ENCODE results near the gene ERRFI1. TPM values are rescaled to one million over a fixed set of nuclear protein-coding genes. Genes with fewer than 3 reads are reported as not detected.
A peak's percentile ranks its signal among the peaks of the same experiment; 100 is the strongest.
"Not testable (repeated sequence)": the region's sequence is repeated elsewhere in the genome, so short reads cannot be mapped to it uniquely, and the experiment has no call there.

The ERRFI1 gene
- total RNA-seq, 4 donors from 2014 or later = 63.9 to 152 (median 95.9) TPM

- DNase-seq (ENCODE audit: low spot score in 2 of 2) = no peak
- no peaks in the 10 kb centered on the region for H3K9me3 ChIP-seq
- WGBS, 2 donors = 76 to 78% methylated on average over 6 of the region's 6 CpGs
- TF ChIP-seq, protein P1, sequence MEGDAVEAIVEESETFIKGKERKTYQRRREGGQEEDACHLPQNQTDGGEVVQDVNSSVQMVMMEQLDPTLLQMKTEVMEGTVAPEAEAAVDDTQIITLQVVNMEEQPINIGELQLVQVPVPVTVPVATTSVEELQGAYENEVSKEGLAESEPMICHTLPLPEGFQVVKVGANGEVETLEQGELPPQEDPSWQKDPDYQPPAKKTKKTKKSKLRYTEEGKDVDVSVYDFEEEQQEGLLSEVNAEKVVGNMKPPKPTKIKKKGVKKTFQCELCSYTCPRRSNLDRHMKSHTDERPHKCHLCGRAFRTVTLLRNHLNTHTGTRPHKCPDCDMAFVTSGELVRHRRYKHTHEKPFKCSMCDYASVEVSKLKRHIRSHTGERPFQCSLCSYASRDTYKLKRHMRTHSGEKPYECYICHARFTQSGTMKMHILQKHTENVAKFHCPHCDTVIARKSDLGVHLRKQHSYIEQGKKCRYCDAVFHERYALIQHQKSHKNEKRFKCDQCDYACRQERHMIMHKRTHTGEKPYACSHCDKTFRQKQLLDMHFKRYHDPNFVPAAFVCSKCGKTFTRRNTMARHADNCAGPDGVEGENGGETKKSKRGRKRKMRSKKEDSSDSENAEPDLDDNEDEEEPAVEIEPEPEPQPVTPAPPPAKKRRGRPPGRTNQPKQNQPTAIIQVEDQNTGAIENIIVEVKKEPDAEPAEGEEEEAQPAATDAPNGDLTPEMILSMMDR (IDR thresholded peaks at IDR 0.05) = no peak
- no peak for TF ChIP-seq POLR2A (IDR thresholded peaks at IDR 0.05)
- no peak for TF ChIP-seq EP300 (IDR thresholded peaks at IDR 0.05)
- H3K4me3 ChIP-seq = no peak overlapping the region
- H3K27me3 ChIP-seq = no peaks in the 10 kb centered on the region
- peak overlapping the region in 1 of 4 donors; percentile 36 for H3K27ac ChIP-seq
- H3K4me1 ChIP-seq = peaks cover 0 to 13% (median 5%) of the 10 kb centered on the region in 4 donors
- H3K36me3 ChIP-seq = no peaks in the 10 kb centered on the region
Observed at GRCh38 chr1:8059161-8059622, 33.1 kb upstream of the ERRFI1 start.

GRCh38 chr1:8057779-8058178, 31.7 kb upstream of the ERRFI1 start:
- not testable (repeated sequence) for DNase-seq (ENCODE audit: low spot score in 2 of 2); H3K9me3 ChIP-seq; H3K27me3 ChIP-seq; H3K27ac ChIP-seq; H3K4me3 ChIP-seq; H3K36me3 ChIP-seq
- peaks cover 0 to 13% (median 5%) of the 10 kb centered on the region in 4 donors for H3K4me1 ChIP-seq
- whole genome bisulfite sequencing, 2 donors = 94 to 99% methylated on average over 7 of the region's 7 CpGs

DNA sequence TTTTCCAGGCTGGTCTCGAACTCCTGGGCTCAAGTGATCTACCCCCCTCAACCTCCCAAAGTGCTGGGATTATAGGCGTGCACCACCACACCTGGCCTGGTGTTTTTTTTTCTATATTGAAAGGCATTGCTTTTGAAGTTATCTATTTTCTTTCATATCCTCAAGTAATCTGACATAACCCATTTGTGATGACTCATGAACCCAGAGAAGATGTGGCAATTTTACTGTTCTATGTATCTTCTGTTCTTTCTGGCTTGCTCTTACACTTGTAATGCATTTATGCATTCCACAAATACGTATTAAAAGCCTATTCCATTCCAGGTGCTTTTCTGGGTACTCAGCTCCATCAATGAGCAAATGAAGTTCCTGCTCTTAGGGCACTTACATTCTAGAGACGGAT, 29.9 kb upstream of the ERRFI1 start:
- no peaks in the 10 kb centered on the region for H3K36me3 ChIP-seq
- no peak overlapping the region for H3K4me3 ChIP-seq
- peaks cover 0 to under 1% (median 0%) of the 10 kb centered on the region in 4 donors for H3K4me1 ChIP-seq
- no peak overlapping the region for H3K27ac ChIP-seq
- TF ChIP-seq POLR2A (IDR thresholded peaks at IDR 0.05) = no peak
- no peak for TF ChIP-seq EP300 (IDR thresholded peaks at IDR 0.05)
- TF ChIP-seq, protein P1 (IDR thresholded peaks at IDR 0.05) = no peak
- no peaks in the 10 kb centered on the region for H3K27me3 ChIP-seq
- 86 to 88% methylated on average over 4 of the region's 4 CpGs for WGBS, 2 donors
- DNase-seq (ENCODE audit: low spot score in 2 of 2) = no peak
- H3K9me3 ChIP-seq = no peaks in the 10 kb centered on the region

DNA sequence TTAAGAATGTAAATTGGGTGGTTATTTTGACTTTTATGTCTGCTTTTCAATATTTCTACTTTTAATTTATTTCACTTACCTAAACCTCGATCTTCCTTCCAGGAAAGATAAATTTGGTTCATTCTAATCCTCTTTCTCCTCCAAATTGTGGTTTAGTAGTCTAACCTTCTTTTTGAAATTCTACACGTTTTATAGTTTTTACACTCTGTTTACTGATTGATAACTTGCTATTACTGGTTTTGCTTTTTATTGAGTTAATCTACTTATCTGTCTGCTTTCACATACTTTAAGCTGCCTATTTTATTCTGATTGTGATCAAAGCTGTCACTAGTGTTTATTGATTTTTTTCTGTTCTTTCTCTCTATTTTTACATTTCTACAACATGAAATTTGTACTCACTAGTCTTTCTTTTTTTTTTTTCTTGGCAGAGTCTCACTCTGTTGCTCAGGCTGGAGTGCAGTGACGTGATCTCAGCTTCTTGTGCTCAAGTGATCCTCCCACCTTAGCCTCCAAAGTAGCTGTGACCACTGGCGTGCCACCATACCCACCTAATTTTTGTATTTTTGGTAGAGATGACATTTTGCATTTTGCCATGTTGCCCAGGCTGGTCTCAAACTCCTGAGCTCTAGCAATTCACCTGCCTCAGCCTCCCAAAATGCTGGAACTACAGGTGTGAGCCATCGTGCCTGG, 27.9 kb upstream of the ERRFI1 start:
- H3K27ac ChIP-seq = no peak overlapping the region
- DNase-seq (ENCODE audit: low spot score in 2 of 2) = no peak
- H3K27me3 ChIP-seq = no peaks in the 10 kb centered on the region
- no peaks in the 10 kb centered on the region for H3K36me3 ChIP-seq
- H3K4me3 ChIP-seq = no peak overlapping the region
- TF ChIP-seq, protein P1 (IDR thresholded peaks at IDR 0.05) = no peak
- TF ChIP-seq EP300 (IDR thresholded peaks at IDR 0.05) = no peak
- H3K9me3 ChIP-seq = no peaks in the 10 kb centered on the region
- 77 to 81% methylated on average over 5 of the region's 5 CpGs for WGBS, 2 donors
- no peaks in the 10 kb centered on the region for H3K4me1 ChIP-seq

DNA sequence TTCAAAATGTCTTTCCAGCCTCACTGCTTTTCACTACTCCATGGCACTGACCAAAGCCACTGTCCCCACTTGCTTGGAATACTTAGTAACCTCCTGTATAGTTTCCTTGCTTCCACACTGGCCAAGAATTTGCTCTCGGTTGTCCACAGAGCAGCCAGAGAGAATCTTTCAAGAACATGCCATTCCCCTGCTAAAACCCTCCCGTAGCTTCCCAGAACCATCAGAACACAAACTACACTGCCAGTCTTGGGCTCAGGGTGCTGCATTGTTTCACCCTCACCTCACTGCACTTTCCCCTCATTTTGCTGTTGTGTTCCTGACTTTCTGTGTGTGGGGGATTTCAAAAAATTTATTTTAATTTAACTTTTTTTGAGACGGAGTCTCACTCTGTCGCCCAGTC, 25.5 kb upstream of the ERRFI1 start:
- 87 to 95% methylated on average over 4 of the region's 4 CpGs for WGBS, 2 donors
- no peak for TF ChIP-seq POLR2A (IDR thresholded peaks at IDR 0.05)
- TF ChIP-seq, protein P1 (IDR thresholded peaks at IDR 0.05) = no peak
- TF ChIP-seq EP300 (IDR thresholded peaks at IDR 0.05) = no peak
- no peak overlapping the region for H3K27ac ChIP-seq
- H3K27me3 ChIP-seq = no peaks in the 10 kb centered on the region
- no peak for DNase-seq (ENCODE audit: low spot score in 2 of 2)
- H3K4me3 ChIP-seq = no peak overlapping the region
- H3K4me1 ChIP-seq = peaks cover 0 to 14% (median 2%) of the 10 kb centered on the region in 4 donors
- no peaks in the 10 kb centered on the region for H3K36me3 ChIP-seq
- no peaks in the 10 kb centered on the region for H3K9me3 ChIP-seq

- H3K27me3 ChIP-seq; DNase-seq (ENCODE audit: low spot score in 2 of 2); H3K36me3 ChIP-seq; H3K9me3 ChIP-seq; H3K27ac ChIP-seq; H3K4me3 ChIP-seq: not testable (repeated sequence)
- H3K4me1 ChIP-seq = peaks cover 0 to 14% (median 2%) of the 10 kb centered on the region in 4 donors
- WGBS, 2 donors = 97% methylated on average over 4 of the region's 4 CpGs
Observed at GRCh38 chr1:8049229-8049628, 23.1 kb upstream of the ERRFI1 start.

All from tibial nerve (tissue), 4 donors.